Muscle of leg (tissue), 11 donors: ENCODE results near the gene TEDC2. TPM values are rescaled to one million over a fixed set of nuclear protein-coding genes. Genes with fewer than 3 reads are reported as not detected.
"Not testable (repeated sequence)": the region's sequence is repeated elsewhere in the genome, so short reads cannot be mapped to it uniquely, and the experiment has no call there.

Source experiments
- DNase-seq: peaks from one replicate; pipeline ENCODE4 v3.0.0; 2013
- H3K27ac ChIP-seq: one replicate; pipeline ENCODE4 v1.5.1; 2013; ENCODE audit warnings: mild to moderate bottlenecking, low read length, control low read depth
- H3K27me3 ChIP-seq: one replicate; pipeline ENCODE4 v1.6.1; 2013; ENCODE audit warnings: low read length; ENCODE audit not compliant: control insufficient read depth, insufficient read depth
- H3K36me3 ChIP-seq: one replicate; pipeline ENCODE4 v1.6.1; 2013; ENCODE audit warnings: low read length; ENCODE audit not compliant: control insufficient read depth, insufficient read depth
- H3K4me1 ChIP-seq: one replicate; pipeline ENCODE4 v1.6.1; 2013; ENCODE audit warnings: low read length; ENCODE audit not compliant: control insufficient read depth, insufficient read depth
- H3K4me3 ChIP-seq: one replicate; pipeline ENCODE4 v1.5.1; 2013; ENCODE audit warnings: low read length, control low read depth
- H3K9me3 ChIP-seq: replicated peaks from 2 replicates; pipeline ENCODE4 v1.6.1; 2013; ENCODE audit warnings: low read depth, low read length; ENCODE audit not compliant: control insufficient read depth
- WGBS: methylation state at CpG from one replicate; pipeline ENCODE4 v1.1.5; 2013; ENCODE audit warnings: missing lambda C conversion rate; ENCODE audit not compliant: insufficient coverage; 5-methylcytosine and 5-hydroxymethylcytosine counted together
- polyA plus RNA-seq, 8 donors: library from polyadenylated mRNA; unstranded; fragments of 120-200 nt; gene quantifications; one replicate each; pipeline versions ENCODE4 v1.2.1 to v1.2.3, GENCODE V29; 2013; ENCODE audit warnings: inconsistent platforms in 1 of 8, low replicate concordance in 1 of 8; ENCODE audit not compliant: insufficient read length in 8 of 8, insufficient read depth in 1 of 8
- total RNA-seq: library from RNA; stranded (reverse); fragments of 120-200 nt; gene quantifications from one replicate; pipeline ENCODE4 v1.2.4, GENCODE V29; 2013

Gene TEDC2
- total and polyA plus RNA-seq, 9 donors = 4.4 to 6.6 (median 5.4) TPM

DNA sequence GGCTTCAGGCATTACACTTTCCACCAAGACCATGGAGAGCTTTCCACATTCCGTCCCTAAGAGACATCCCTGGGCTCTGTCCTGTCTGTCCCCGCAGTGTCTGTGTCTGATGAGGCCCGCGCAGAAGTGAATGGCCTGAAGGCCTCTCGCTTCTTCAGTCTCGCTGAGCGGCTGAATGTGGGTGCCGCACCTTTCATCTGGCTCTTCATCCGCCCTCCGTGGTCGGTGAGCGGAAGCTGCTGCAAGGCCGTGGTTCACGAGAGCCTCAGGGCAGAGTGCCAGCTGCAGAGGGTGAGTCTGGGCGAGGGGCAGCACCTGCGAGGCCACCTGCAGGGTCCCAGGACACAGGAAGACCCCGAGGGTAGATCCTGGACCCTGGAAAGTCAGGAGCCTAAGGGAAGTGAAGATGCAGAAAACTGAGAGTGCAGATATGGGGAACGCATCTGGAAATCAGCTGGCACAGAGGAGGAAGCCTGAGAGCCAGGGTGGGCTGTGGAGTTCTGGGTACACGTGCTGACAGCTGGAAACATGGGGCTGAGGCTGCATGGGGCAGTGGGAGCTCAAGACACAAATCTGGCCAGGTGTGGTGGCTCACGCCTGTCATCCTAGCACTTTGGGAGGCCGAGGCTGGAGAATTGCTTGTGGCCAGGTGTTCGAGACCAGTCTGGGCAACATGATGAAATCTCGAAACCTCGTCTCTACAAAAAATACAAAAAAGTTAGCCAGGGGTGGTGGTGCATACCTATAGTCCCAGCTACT, 22.7 kb upstream of the TEDC2 start:
- 95% methylated on average over 23 of the region's 24 CpGs for WGBS
- Histone ChIP-seq H3K9me3 (no peaks in the 10 kb centered on the region), H3K4me3 (no peak overlapping the region), H3K27me3 (no peaks in the 10 kb centered on the region), H3K36me3 (peaks cover 64% of the 10 kb centered on the region), H3K4me1 (no peaks in the 10 kb centered on the region), H3K27ac (no peak overlapping the region)
- DNase-seq = no peak

DNA sequence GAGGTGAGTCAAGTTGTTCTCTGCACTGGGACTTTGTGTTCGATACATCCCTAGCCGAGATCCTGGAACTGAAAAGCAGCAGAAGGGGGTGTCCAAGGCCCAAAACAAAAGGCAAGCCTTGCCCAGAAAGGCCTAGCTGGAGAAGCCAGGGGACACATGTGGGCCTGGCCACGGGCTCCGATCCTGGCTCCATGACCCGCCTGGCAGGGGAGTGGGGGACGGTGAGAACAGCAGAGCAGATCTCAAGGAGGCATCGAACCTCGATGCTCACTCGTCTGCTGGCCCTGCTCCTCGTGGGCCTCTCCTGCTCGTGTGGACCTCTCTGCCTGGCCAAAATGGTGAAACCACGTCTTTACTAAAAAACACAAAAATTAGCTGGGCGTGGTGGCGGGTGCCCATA, 21.8 kb upstream of the TEDC2 start:
- 95% methylated on average over 12 of the region's 14 CpGs for WGBS
- peaks cover 56% of the 10 kb centered on the region for H3K36me3 ChIP-seq
- H3K9me3 ChIP-seq = no peaks in the 10 kb centered on the region
- no peak for DNase-seq
- H3K27me3 ChIP-seq = no peaks in the 10 kb centered on the region
- H3K4me1 ChIP-seq = no peaks in the 10 kb centered on the region
- H3K4me3 ChIP-seq = no peak overlapping the region
- H3K27ac ChIP-seq = no peak overlapping the region

DNA sequence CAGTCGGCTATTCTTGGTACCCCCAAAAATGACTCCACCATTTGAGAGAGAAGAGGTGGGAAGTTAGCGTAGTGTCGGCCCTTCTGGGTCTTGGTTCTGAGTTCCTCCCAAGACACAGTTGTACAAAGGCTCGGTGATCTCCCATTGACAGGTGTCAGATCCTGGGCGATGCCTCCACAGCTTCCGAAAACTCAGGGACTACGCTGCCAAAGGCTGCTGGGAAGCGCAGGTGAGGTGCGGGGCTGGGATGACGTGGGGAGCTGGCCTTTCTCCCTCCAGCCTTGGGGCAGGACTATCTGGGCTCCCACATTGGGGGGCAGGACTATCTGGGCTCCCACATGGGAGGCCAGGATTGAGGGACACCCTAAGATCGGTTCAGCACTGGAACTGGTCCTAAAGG, 20.3 kb upstream of the TEDC2 start:
- Histone ChIP-seq H3K4me1 (no peaks in the 10 kb centered on the region), H3K9me3 (no peaks in the 10 kb centered on the region), H3K27me3 (no peaks in the 10 kb centered on the region), H3K4me3 (no peak overlapping the region), H3K36me3 (peaks cover 54% of the 10 kb centered on the region), H3K27ac (no peak overlapping the region)
- WGBS = 95% methylated on average over 10 of the region's 11 CpGs
- DNase-seq = no peak

DNA sequence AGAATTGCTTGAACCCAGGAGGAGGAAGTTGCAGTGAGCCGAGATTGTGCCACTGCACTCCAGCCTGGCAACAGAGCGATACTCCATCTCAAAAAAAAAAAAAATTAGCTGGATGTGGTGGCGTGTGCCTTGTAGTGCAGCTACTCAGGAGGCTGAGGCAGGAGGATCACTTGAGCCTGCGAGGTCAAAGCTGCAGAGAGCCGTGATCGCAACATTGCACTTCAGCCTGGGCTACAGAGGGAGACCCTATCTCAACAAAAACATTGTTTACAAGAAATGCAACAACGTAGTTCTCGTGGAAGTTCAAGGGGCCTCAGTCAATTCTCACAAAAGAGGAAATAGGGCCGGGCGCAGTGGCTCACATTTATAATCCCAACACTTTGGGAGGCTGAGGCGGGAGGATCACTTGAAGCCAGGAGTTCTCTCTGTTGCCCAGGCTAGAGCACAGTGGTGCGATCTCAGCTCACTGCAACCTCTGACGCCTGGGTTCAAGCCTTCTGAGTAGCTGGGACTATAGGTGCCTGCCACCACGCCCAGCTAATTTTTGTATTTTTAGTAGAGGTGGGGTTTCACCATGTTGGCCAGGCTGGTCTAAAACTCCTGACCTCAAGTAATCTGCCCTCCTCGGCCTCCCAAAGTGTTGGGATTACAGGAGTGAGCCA, 18.6 kb upstream of the TEDC2 start:
- not testable (repeated sequence) for DNase-seq, H3K4me3 ChIP-seq, H3K27ac ChIP-seq, H3K9me3 ChIP-seq, H3K27me3 ChIP-seq, H3K4me1 ChIP-seq
- 96% methylated on average over 7 of the region's 15 CpGs for WGBS
- peaks cover 57% of the 10 kb centered on the region for H3K36me3 ChIP-seq

DNA sequence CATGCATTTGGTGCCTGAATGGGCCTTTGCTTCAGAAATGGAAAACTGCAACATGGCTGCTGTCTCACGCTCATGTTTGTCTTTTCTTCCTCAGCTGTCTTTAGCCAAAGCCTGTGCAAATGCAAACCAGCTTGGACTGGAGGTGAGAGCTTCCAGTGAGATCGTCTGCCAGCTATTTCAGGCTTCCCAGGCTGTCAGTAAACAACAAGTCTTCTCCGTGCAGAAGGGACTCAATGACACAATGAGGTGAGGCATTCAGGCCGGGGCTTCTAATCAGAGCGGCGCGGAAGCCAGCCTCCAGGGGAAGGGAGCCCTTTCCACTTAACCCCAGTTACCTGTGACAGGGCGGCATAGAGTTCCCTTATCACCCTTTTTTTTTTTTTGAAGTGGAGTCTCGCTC, 16.4 kb upstream of the TEDC2 start:
- 83% methylated on average over 3 of the region's 9 CpGs for WGBS
- Histone ChIP-seq H3K4me1 (no peaks in the 10 kb centered on the region), H3K27me3 (no peaks in the 10 kb centered on the region), H3K4me3 (no peak overlapping the region), H3K36me3 (peaks cover 58% of the 10 kb centered on the region), H3K9me3 (no peaks in the 10 kb centered on the region), H3K27ac (peak overlapping the region; percentile 29)
- no peak for DNase-seq

DNA sequence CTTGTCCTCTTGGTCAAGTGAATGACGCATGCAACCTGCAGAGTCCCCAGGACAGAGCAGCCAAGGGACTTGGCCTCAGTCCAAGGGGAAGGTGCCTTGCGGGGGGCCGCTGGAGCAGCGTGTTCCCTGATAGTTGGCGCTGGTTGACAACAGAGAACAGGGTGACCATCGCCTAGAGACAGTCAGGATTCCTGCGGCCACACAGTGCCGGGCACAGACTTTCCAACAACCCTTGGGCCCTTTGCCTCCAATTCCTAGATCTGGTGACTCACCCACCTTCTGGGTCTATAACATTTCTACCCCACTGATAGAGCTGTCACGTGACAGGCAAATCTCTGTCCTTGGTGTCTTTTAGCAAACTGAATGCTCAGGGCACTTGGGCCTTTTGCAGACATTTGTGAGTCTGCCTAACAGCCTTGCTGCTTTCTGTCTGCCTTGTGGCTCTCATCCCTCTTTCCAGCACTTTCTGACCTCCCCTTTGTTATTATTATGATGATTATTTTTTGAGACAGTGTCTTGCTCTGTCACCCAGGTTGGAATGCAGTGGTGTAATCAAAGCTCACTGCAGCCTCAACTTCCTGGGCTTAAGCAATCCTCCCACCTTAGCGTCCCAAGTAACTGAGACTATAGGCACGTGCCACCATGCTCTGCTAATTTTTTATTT, 11.9 kb upstream of the TEDC2 start:
- WGBS = 90% methylated on average over 9 of the region's 11 CpGs
- Histone ChIP-seq H3K27ac (no peak overlapping the region), H3K27me3 (no peaks in the 10 kb centered on the region), H3K4me1 (no peaks in the 10 kb centered on the region), H3K9me3 (no peaks in the 10 kb centered on the region), H3K36me3 (peaks cover 76% of the 10 kb centered on the region), H3K4me3 (no peak overlapping the region)
- DNase-seq = no peak

DNA sequence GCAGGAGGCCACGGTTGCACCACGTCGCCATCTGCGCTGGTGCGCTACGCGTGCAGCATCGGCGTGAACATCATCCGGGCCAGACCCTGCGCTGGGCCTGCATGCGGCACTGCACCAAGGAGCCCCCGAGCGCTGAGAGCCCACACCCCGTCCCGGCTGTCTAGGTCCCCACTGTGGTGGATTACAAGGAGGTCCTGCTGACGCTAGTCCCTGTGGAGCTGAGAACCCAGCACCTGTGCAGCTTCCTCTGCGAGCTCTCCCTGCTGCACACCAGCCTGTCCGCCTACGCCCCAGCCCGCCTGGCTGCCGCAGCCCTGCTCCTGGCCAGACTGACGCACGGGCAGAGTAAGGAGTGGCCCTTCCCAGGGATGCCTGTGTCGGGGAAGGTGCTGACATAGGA, 10.8 kb upstream of the TEDC2 start:
- Histone ChIP-seq H3K4me1 (no peaks in the 10 kb centered on the region), H3K27ac (no peak overlapping the region), H3K9me3 (no peaks in the 10 kb centered on the region), H3K4me3 (no peak overlapping the region), H3K36me3 (peaks cover 80% of the 10 kb centered on the region), H3K27me3 (no peaks in the 10 kb centered on the region)
- 97% methylated on average over 25 of the region's 25 CpGs for WGBS
- no peak for DNase-seq

DNA sequence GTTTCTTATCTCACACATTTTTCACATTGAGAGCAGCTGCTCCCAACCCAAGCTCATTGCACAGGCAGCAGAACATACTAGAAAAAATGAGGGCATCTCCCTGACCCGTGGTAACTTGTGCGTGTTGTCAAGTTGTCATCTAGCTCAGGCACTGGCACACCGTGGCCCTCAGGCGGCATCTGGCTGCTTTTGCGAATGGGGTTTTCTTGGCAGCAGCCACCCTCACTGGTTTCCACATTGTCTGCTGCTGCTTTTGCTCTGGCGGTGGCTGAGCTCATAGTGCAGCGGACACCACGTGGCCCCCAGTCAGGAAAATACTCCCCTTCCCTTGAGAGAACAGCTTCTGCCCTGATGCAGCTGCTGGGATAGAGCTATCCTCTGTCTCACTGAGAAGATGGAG, 9.4 kb upstream of the TEDC2 start:
- Histone ChIP-seq H3K27ac (no peak overlapping the region), H3K36me3 (peaks cover 83% of the 10 kb centered on the region), H3K4me1 (no peaks in the 10 kb centered on the region), H3K4me3 (no peak overlapping the region), H3K27me3 (no peaks in the 10 kb centered on the region), H3K9me3 (no peaks in the 10 kb centered on the region)
- no peak for DNase-seq
- 95% methylated on average over 8 of the region's 8 CpGs for WGBS

DNA sequence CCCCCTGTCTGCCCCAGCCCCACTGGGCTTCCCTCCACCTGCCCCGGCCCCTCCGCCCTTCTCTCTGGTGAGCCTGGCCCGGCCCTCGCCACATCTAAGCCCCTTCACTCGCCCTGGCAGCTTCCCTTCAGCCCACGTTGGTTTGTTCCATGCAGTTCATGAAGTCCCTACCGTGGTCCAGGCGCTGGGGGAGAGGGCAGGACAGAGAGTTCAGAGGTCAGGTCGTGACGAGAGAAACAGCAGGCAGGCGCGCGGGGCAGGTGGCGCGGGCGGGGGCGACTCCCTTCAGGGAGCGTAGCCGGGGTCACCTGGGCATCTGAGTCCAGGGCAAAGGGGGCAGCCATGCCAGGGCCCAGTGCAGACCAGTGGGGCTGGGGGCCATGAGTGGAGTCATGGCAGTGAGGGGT, 8.9 kb upstream of the TEDC2 start:
- 91% methylated on average over 10 of the region's 19 CpGs for WGBS

DNA sequence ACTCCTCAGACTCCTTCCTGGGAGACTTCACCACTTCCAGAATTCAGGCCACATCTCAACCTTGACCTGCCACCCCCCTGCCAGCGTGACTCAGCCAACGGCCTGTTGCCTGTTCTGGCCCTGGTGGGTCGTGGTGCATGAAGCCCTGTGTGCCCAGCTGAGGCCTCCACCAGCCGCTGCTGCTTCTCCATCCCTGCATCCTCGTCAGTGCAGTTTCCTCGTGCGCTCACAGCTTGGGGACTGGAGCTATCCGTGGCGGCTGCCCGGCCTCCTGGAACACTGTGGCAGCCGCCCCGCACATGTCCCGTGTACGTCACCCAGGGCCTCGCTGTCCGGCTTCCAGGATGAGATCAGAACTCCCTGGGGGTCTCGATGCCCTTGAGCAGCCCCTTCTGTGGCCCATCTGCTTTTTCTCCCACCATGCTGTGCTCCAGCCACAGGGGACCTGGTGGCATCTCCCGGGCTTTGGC, 8.0 kb upstream of the TEDC2 start:
- Histone ChIP-seq H3K27ac (no peak overlapping the region), H3K4me3 (no peak overlapping the region), H3K36me3 (peaks cover 86% of the 10 kb centered on the region), H3K9me3 (no peaks in the 10 kb centered on the region), H3K27me3 (no peaks in the 10 kb centered on the region), H3K4me1 (no peaks in the 10 kb centered on the region)
- DNase-seq = no peak
- WGBS = 92% methylated on average over 18 of the region's 18 CpGs

More for the DNA sequence above, 8.9 kb upstream of the TEDC2 start:
- no peak for DNase-seq
- H3K4me3 ChIP-seq = no peak overlapping the region
- no peak overlapping the region for H3K27ac ChIP-seq
- H3K9me3 ChIP-seq = no peaks in the 10 kb centered on the region
- no peaks in the 10 kb centered on the region for H3K27me3 ChIP-seq
- H3K36me3 ChIP-seq = peaks cover 86% of the 10 kb centered on the region
- H3K4me1 ChIP-seq = no peaks in the 10 kb centered on the region
